A549 (cell line): ENCODE results near the gene CACNA1I. TPM values are rescaled to one million over a fixed set of nuclear protein-coding genes. Genes with fewer than 3 reads are reported as not detected.

ENCODE experiments used
- ATAC-seq, 2 experiments: fragments of 200-7000 bp in 1 of 2; fragments of >200 bp in 1 of 2; cut with Nextera tagmentation in 1 of 2; cut with Tn5 transposase in 1 of 2; 3 replicates each; pipeline versions ENCODE4 v1.8.0 to v1.9.1; 2018 to 2020; ENCODE audit warnings: mild to moderate bottlenecking in 1 of 2, moderate library complexity in 1 of 2
- CTCF ChIA-PET: fragments of 300-600 bp; sonication (Branson Sonifier 250); formaldehyde crosslinking; extraction: SDS; loops from one replicate; lab custom pipeline; 2021; ENCODE audit warnings: antibody characterized with exemption, inconsistent platforms; lab: Yijun Ruan, JAX
- POLR2A ChIA-PET: fragments of 350-600 bp; formaldehyde crosslinking; extraction: SDS; loops from one replicate; lab custom pipeline; 2021; ENCODE audit warnings: antibody characterized with exemption, inconsistent platforms; lab: Yijun Ruan, JAX
- DNase-seq, 2 experiments: peaks; one replicate each; pipeline versions ENCODE4 v3.0.0 to v3.0.0-alpha.2; 2011 to 2016; ENCODE audit warnings: low read depth in 1 of 2, low spot score in 1 of 2
- FAIRE-seq: peaks from 2 replicates; lab custom pipeline; 2011; peaks lifted over from hg19 to GRCh38; lab: Jason Lieb, UNC
- H3K27ac ChIP-seq, 2 experiments: fragments of >200 bp; sonication (Bioruptor Twin); formaldehyde crosslinking; 3 replicates each; pipeline ENCODE4 v1.5.1; 2016 to 2017
- H3K4me1 ChIP-seq: fragments of >200 bp; sonication (Bioruptor Twin); formaldehyde crosslinking; 3 replicates; pipeline ENCODE4 v1.6.1; 2016
- H3K4me2 ChIP-seq: fragments of >200 bp; sonication (Bioruptor Twin); formaldehyde crosslinking; 3 replicates; pipeline ENCODE4 v1.6.1; 2016
- H3K4me3 ChIP-seq: fragments of >200 bp; sonication (Bioruptor Twin); formaldehyde crosslinking; 3 replicates; pipeline ENCODE4 v1.5.1; 2016
- H3K9me3 ChIP-seq: fragments of >200 bp; sonication (Bioruptor Twin); formaldehyde crosslinking; 3 replicates; pipeline ENCODE4 v1.6.1; 2016
- CBX8 ChIP-seq: fragments of 200-600 bp; sonication (generic); IDR thresholded peaks from 2 replicates; pipeline ENCODE4 v1.6.1; 2016
- ESRRA ChIP-seq: fragments of 150-350 bp; IDR thresholded peaks from 2 replicates; pipeline ENCODE4 v1.6.1; 2014; ENCODE audit warnings: mild to moderate bottlenecking, low read length, borderline replicate concordance
- FOSL2 ChIP-seq, 2 experiments: fragments of 450-650 bp in 1 of 2; fragments of >200 bp in 1 of 2; sonication (Bioruptor Twin) in 1 of 2; formaldehyde crosslinking; IDR thresholded peaks; 2 replicates each; pipeline versions ENCODE4 v1.5.0 to v1.6.1; 2016 to 2020; ENCODE audit warnings: mild to moderate bottlenecking in 1 of 2, moderate library complexity in 1 of 2
- GATA3 ChIP-seq: IDR thresholded peaks from 2 replicates; pipeline ENCODE4 v1.6.1; 2012; ENCODE audit warnings: borderline replicate concordance
- HEYL ChIP-seq: fragments of 250-450 bp; sonication (Bioruptor Pico); IDR thresholded peaks from 2 replicates; pipeline ENCODE4 v1.8.0; 2021; ENCODE audit warnings: mild to moderate bottlenecking, moderate library complexity
- HOXA7 ChIP-seq: fragments of 250-450 bp; sonication (Bioruptor Pico); IDR thresholded peaks from 2 replicates; pipeline ENCODE4 v1.5.0; 2020; ENCODE audit warnings: mild to moderate bottlenecking, moderate library complexity
- JUN ChIP-seq, 2 experiments: fragments of >200 bp; sonication (Bioruptor Twin); formaldehyde crosslinking; IDR thresholded peaks; 2 replicates in 1 of 2; 3 replicates in 1 of 2; pipeline ENCODE4 v1.6.1; 2016 to 2017
- JUNB ChIP-seq: fragments of >200 bp; sonication (Bioruptor Twin); formaldehyde crosslinking; IDR thresholded peaks from 2 replicates; pipeline ENCODE4 v1.6.1; 2016
- MAFK ChIP-seq: fragments of 450-650 bp; IDR thresholded peaks from 2 replicates; pipeline ENCODE4 v1.6.1; 2014; ENCODE audit not compliant: partially characterized antibody
- MAZ ChIP-seq: fragments of 150-350 bp; IDR thresholded peaks from 2 replicates; pipeline ENCODE4 v1.6.1; 2014; ENCODE audit warnings: antibody characterized with exemption, low read depth, low read length, borderline replicate concordance
- NFE2L2 ChIP-seq: fragments of 150-350 bp; conservative IDR thresholded peaks from 2 replicates; pipeline ENCODE4 v1.6.1; 2014; ENCODE audit warnings: low read length
- POLR2A ChIP-seq: IDR thresholded peaks from 2 replicates; pipeline ENCODE4 v1.6.1; 2012; ENCODE audit warnings: mild to moderate bottlenecking, low read length
- RARB ChIP-seq: fragments of 250-450 bp; sonication (Bioruptor Pico); IDR thresholded peaks from 2 replicates; pipeline ENCODE4 v1.8.0; 2021; ENCODE audit warnings: mild to moderate bottlenecking, moderate library complexity
- RCOR1 ChIP-seq: fragments of 150-350 bp; IDR thresholded peaks from 2 replicates; pipeline ENCODE4 v1.6.1; 2014; ENCODE audit warnings: antibody characterized with exemption, low read length, low read depth
- RNF2 ChIP-seq: fragments of 200-600 bp; sonication (generic); IDR thresholded peaks from 2 replicates; pipeline ENCODE4 v1.6.1; 2016; ENCODE audit warnings: low read depth, mild to moderate bottlenecking, antibody characterized with exemption, moderate library complexity, borderline replicate concordance
- SREBF2 ChIP-seq: fragments of 450-650 bp; IDR thresholded peaks from 2 replicates; pipeline ENCODE4 v1.6.1; 2014; ENCODE audit warnings: mild to moderate bottlenecking, moderate library complexity
- TFCP2L1 ChIP-seq: fragments of 250-450 bp; sonication (Bioruptor Pico); IDR thresholded peaks from 2 replicates; pipeline ENCODE4 v1.5.0; 2021; ENCODE audit warnings: mild to moderate bottlenecking
- USF2 ChIP-seq: fragments of 450-650 bp; IDR thresholded peaks from 2 replicates; pipeline ENCODE4 v1.6.1; 2014; ENCODE audit warnings: antibody characterized with exemption
- ZFP36 ChIP-seq: fragments of 450-650 bp; IDR thresholded peaks from 2 replicates; pipeline ENCODE4 v1.6.1; 2014; ENCODE audit warnings: borderline replicate concordance; ENCODE audit not compliant: partially characterized antibody
- ZNF302 ChIP-seq: fragments of 250-450 bp; sonication (Bioruptor Pico); IDR thresholded peaks from 2 replicates; pipeline ENCODE4 v1.9.0; 2021; ENCODE audit warnings: inconsistent platforms, mild to moderate bottlenecking, moderate library complexity
- whole genome bisulfite sequencing: methylation state at CpG from one replicate; pipeline ENCODE4 v1.1.6; 2017; ENCODE audit errors: missing lambda C conversion rate; 5-methylcytosine and 5-hydroxymethylcytosine counted together
- polyA plus RNA-seq, 4 experiments: library from polyadenylated mRNA; depleted of rRNA in 3 of 4; stranded (reverse); fragments of >200 nt; fragmentation: RNase III in 1 of 4; extraction: RNeasy Plus Mini Kit Qiagen cat#74134 plus additional on column Dnase treatment in 1 of 4; gene quantifications; 2 replicates in 3 of 4; 3 replicates in 1 of 4; pipeline ENCODE4 v1.2.3, GENCODE V29; 2011 to 2017
- TF ChIP-seq, protein P1 (sequence below): IDR thresholded peaks from 2 replicates; pipeline ENCODE4 v1.6.1; 2012
- TF ChIP-seq, protein P2 (sequence below): fragments of 200-600 bp; sonication (generic); IDR thresholded peaks from 2 replicates; pipeline ENCODE4 v1.6.1; 2016; ENCODE audit warnings: antibody characterized with exemption, mild to moderate bottlenecking, moderate library complexity
- TF ChIP-seq, protein P3 (sequence below): fragments of 150-350 bp; IDR thresholded peaks from 2 replicates; pipeline ENCODE4 v1.6.1; 2014; ENCODE audit warnings: low read depth, mild to moderate bottlenecking, low read length

The CACNA1I gene
- polyA plus RNA-seq, 2 of the 4 experiments (the other 2 are of a cell fraction), result 0.03 to 0.13 TPM

GRCh38 chr22:39734866-39735265 is 164.3 kb downstream of the CACNA1I start:
- no peak overlapping the region for H3K4me2 ChIP-seq
- WGBS, result 28% methylated on average over 5 of the region's 5 CpGs
- peaks cover 3% of the 10 kb centered on the region; the same call in 1 of the 3 replicates for H3K9me3 ChIP-seq
- H3K4me3 ChIP-seq, result no peak overlapping the region
- TF ChIP-seq RNF2 (no peak), POLR2A (no peak), ZFP36 (no peak)
- ChIA-PET CTCF (no interaction called here), POLR2A (no interaction called here)
- H3K27ac ChIP-seq, result no peak overlapping the region
- FAIRE-seq (no peak), DNase-seq (no peak), ATAC-seq (no peak)
- H3K4me1 ChIP-seq, result no peaks in the 10 kb centered on the region

DNA sequence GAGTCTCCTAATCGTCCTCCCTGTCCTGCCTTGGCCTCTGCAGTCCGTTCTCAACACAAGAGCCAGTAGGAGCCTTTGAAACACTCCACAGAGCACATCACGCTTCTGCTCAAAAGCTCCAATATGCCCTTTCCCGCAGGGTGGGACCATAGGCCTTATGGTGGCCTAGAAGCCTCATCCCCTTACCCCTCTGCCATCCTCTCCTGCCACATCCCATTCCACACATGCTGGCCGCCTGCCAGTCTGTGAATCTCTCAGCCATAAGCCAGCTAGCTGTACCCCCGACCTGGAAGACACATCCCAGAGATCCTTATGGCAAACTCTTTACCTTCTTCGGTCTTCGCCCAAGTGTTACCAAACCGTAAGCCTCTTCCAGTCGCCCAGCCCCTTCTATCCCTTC is 165.2 kb downstream of the CACNA1I start:
- TF ChIP-seq JUNB, result no peak
- TF ChIP-seq FOSL2 (IDR thresholded peaks at IDR 0.05), result no peak
- TF ChIP-seq FOSL2 (CRISPR knock-in tag; IDR thresholded peaks at IDR 0.05), result no peak
- TF ChIP-seq, protein P1, sequence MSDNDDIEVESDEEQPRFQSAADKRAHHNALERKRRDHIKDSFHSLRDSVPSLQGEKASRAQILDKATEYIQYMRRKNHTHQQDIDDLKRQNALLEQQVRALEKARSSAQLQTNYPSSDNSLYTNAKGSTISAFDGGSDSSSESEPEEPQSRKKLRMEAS, result no peak
- no peak for TF ChIP-seq SREBF2
- TF ChIP-seq ESRRA, result no peak
- no peak for TF ChIP-seq MAFK
- no peak for TF ChIP-seq GATA3

GRCh38 chr22:39738746-39739145 is 168.2 kb downstream of the CACNA1I start:
- ChIA-PET CTCF (no interaction called here), POLR2A (no interaction called here)
- FAIRE-seq (no peak), ATAC-seq (no peak), DNase-seq (no peak)
- Histone ChIP-seq H3K4me2 (no peak overlapping the region), H3K27ac (no peak overlapping the region), H3K9me3 (peaks cover 4% of the 10 kb centered on the region; the same call in 1 of the 3 replicates), H3K4me1 (no peaks in the 10 kb centered on the region), H3K4me3 (no peak overlapping the region)
- TF ChIP-seq GATA3 (no peak), SREBF2 (no peak), RNF2 (no peak), JUN (IDR thresholded peaks at IDR 0.05) (no peak), ZNF302 (no peak), HOXA7 (CRISPR knock-in tag) (no peak), RARB (CRISPR knock-in tag) (no peak), USF2 (no peak), RCOR1 (no peak), TFCP2L1 (CRISPR knock-in tag) (no peak), HEYL (CRISPR knock-in tag) (no peak), POLR2A (no peak), MAZ (no peak), NFE2L2 (no peak), CBX8 (no peak)
- TF ChIP-seq, protein P2, sequence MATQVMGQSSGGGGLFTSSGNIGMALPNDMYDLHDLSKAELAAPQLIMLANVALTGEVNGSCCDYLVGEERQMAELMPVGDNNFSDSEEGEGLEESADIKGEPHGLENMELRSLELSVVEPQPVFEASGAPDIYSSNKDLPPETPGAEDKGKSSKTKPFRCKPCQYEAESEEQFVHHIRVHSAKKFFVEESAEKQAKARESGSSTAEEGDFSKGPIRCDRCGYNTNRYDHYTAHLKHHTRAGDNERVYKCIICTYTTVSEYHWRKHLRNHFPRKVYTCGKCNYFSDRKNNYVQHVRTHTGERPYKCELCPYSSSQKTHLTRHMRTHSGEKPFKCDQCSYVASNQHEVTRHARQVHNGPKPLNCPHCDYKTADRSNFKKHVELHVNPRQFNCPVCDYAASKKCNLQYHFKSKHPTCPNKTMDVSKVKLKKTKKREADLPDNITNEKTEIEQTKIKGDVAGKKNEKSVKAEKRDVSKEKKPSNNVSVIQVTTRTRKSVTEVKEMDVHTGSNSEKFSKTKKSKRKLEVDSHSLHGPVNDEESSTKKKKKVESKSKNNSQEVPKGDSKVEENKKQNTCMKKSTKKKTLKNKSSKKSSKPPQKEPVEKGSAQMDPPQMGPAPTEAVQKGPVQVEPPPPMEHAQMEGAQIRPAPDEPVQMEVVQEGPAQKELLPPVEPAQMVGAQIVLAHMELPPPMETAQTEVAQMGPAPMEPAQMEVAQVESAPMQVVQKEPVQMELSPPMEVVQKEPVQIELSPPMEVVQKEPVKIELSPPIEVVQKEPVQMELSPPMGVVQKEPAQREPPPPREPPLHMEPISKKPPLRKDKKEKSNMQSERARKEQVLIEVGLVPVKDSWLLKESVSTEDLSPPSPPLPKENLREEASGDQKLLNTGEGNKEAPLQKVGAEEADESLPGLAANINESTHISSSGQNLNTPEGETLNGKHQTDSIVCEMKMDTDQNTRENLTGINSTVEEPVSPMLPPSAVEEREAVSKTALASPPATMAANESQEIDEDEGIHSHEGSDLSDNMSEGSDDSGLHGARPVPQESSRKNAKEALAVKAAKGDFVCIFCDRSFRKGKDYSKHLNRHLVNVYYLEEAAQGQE, result no peak
- TF ChIP-seq, protein P3, sequence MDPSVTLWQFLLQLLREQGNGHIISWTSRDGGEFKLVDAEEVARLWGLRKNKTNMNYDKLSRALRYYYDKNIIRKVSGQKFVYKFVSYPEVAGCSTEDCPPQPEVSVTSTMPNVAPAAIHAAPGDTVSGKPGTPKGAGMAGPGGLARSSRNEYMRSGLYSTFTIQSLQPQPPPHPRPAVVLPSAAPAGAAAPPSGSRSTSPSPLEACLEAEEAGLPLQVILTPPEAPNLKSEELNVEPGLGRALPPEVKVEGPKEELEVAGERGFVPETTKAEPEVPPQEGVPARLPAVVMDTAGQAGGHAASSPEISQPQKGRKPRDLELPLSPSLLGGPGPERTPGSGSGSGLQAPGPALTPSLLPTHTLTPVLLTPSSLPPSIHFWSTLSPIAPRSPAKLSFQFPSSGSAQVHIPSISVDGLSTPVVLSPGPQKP, result no peak
- TF ChIP-seq, protein P1, result no peak
- WGBS, result 12% methylated on average over 1 of the region's 1 CpG

More for the DNA sequence above, 165.2 kb downstream of the CACNA1I start:
- Histone ChIP-seq H3K27ac (no peak overlapping the region), H3K4me1 (no peaks in the 10 kb centered on the region), H3K4me2 (no peak overlapping the region), H3K9me3 (peaks cover 4% of the 10 kb centered on the region; the same call in 1 of the 3 replicates), H3K4me3 (no peak overlapping the region)
- ATAC-seq (no peak), DNase-seq (no peak), FAIRE-seq (no peak)
- ChIA-PET POLR2A (no interaction called here), CTCF (no interaction called here)
- WGBS, result 43% methylated on average over 10 of the region's 10 CpGs
